GM21447 (cell line): ENCODE data around the gene RPS15A.

Experiments
- ATAC-seq: cut with Tn5 transposase; IDR thresholded peaks from one replicate; pipeline ENCODE4 v1.9.1; 2021; ENCODE audit not compliant: unreplicated experiment

The RPS15A gene

GRCh38 chr16:18789850-18790706 is at the start of gene RPS15A:
RPS15A (minus strand) TSS chr16:18790334; CDS start chr16:18789113, 1,221 bp downstream.
- ATAC-seq: peak; percentile 91

GRCh38 chr16:18839555-18839954 is 49.4 kb upstream of the RPS15A start:
- no peak for ATAC-seq

- ATAC-seq: no peak
Observed at GRCh38 chr16:18836702-18837101, 46.6 kb upstream of the RPS15A start.

GRCh38 chr16:18834864-18835263 is 44.7 kb upstream of the RPS15A start:
- no peak for ATAC-seq

DNA sequence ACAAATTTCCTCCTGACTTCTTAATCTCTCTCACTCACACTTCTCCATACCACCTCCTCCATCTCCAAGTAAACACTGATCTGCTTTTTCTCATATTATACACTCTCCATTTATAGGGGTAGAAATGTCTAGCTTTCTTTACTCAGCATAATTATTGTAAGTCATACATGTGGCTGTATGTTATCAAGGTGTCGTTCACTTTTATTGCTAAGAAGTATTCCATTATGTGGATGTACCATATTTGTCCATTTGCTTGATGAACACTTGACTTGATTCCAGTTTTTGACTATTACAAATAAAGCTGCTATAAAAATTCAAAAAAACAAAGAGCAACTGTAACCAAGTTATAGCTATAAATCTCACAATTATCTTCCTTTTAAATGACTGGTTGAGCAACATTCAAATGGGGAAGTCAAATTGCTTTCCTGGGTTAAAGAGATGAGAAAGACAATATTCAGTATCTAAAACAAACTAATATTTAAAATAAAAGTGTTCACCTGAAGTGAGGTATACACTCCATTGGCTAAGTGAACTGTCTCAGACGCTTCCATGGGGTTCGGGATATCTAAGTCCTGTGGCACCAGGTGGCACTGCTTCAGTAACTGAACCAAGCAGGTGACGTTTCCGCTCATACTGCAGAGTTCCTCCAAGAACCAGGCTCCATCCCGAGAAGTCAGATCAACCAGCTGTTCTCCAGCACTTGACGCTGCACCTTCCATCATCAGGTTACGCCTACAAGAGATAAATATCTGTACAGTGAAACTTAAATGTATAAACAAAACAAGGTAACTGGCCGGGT is 43.8 kb upstream of the RPS15A start:
- no peak for ATAC-seq

DNA sequence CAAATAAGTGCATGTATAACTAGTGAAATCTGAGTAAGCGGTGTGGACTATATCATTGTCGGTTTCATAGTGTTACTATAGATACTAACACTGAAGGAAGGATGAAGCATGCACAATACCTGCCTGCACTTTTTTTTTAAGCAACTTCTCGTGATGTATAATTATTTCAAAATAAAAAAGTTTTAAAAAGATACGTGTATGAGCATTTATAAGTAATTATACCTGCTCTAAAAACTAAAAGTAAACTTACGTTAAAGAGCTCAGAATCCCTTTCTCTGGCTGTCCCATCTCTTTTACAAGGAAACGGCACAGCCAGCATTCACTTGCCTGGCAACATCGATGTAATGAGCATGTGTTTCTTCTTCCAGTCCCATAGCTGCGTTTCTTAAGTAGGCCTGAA is 42.5 kb upstream of the RPS15A start:
- no peak for ATAC-seq

DNA sequence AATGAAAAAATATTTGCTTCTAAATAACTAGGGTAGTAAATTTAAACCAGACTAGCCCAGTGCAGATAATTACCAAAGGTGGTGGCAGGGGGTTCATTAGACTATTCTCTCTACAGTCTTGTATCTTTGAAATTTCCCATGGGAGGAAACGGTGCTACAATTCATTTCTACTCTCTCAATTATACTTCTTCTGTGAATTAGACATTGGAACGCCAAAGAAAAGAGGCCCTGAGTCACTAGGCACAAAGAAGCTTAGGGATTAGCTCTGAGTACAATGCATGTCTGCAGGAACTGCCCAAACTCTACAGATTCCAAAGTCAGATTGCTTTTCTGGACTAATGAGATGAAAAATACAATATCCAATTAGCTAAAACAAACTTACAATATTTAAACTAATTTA is 41.9 kb upstream of the RPS15A start:
- no peak for ATAC-seq

DNA sequence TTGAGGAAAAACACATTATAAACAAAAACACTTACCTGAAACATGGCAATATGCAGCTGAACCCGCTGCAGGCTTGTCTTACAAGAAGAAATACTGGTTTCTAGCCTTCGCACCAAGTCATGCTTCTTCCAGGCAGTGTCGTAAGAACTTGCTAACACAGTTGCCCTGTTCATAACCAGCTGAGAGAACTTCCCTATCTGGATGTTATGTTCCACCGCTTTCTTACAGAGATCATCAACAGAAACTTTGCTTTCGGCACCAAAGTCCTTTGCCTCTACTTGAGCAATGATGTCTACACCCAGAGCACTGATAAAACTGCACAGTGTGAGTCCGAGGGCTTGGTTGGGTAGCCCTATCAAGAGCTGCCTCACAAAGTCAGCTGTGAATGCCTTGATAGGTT is 39.1 kb upstream of the RPS15A start:
- no peak for ATAC-seq

- ATAC-seq: no peak
Observed at GRCh38 chr16:18827890-18828289, 37.8 kb upstream of the RPS15A start.

DNA sequence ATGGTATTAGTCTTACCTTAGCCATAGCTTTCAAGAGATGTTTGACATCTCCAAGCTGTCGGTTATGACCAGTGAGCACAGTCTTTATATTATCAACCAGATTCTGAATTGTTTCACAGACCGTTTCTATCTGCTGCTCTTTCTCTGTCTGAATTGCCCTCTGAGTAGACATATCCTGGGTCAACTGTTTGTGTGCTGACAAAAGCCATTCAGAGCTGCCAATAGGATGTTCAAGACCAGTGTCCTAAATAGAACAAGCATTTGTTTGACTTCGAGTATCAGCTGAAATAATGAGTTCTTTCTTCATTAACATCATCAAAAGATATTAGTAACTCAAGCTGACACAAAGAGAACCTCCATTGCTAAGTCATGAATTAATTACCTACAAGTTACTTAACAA is 26.2 kb upstream of the RPS15A start:
- no peak for ATAC-seq

- no peak for ATAC-seq
Observed at GRCh38 chr16:18811925-18812324, 21.8 kb upstream of the RPS15A start.

DNA sequence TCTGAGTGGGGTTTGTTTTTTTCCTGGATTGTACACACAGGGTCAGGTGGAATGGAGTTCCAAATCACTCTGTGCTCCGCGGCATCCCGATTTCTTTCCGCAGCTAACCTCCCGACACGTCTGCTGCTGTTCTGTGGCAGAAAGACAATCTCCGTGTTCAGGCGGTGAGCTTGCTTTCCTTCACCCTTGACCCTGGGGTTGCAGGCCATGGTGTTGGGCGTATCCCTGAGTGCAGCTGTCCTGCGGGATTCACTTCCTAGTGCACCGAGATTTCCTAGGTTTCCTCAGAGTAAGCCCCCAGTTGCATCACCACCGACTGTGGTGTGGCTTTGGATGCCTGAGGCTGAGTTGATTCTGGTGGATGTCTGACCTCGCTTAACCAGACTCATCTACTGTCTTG is 19.0 kb upstream of the RPS15A start:
- no peak for ATAC-seq

DNA sequence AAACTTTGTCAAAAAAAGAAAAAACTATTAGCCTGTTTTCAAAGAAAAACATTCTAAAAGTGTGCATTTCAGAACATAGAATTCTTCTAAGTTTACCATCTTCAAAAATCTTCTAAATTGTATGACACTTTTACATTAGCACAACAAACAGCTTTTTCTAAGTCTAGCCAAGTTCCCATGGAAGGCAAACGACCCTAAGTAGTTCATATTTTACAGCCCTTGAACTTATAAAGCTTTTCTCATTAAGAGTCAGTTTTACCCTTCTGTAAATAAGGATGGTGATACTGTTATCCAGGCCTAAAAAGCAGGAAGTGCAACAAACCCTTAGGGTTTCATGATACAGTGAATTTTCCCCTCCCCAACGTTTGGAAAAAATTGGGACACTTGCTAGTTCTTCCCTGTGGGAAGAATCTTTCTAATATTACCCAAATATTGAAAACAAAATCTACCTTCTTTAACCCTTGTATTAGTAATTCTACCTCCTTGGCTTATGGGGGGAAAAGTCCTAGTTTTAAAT is 15.2 kb upstream of the RPS15A start:
- no peak for ATAC-seq

DNA sequence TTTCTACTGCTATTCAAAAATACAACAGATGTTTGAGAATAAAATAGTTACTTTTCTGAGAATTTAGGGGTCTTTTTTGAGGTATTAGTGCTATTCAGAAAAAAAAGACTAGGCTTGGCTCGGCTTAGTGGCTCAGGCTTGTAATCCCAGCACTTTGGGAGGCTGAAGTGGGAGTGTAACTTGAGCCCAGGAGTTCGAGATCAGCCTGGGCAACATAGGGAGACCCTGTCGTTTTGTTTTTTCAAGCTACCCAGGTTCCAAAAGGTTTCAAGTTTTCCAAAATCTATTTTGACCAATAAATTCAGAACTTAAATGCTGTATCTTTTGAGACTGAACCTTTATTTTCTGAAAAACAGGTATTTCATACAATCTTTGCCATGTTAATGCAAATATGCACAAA is 14.4 kb upstream of the RPS15A start:
- ATAC-seq: no peak

- no peak for ATAC-seq
Observed at GRCh38 chr16:18803569-18804462, 13.7 kb upstream of the RPS15A start.

GRCh38 chr16:18802767-18803343 is 12.7 kb upstream of the RPS15A start:
- no peak for ATAC-seq

DNA sequence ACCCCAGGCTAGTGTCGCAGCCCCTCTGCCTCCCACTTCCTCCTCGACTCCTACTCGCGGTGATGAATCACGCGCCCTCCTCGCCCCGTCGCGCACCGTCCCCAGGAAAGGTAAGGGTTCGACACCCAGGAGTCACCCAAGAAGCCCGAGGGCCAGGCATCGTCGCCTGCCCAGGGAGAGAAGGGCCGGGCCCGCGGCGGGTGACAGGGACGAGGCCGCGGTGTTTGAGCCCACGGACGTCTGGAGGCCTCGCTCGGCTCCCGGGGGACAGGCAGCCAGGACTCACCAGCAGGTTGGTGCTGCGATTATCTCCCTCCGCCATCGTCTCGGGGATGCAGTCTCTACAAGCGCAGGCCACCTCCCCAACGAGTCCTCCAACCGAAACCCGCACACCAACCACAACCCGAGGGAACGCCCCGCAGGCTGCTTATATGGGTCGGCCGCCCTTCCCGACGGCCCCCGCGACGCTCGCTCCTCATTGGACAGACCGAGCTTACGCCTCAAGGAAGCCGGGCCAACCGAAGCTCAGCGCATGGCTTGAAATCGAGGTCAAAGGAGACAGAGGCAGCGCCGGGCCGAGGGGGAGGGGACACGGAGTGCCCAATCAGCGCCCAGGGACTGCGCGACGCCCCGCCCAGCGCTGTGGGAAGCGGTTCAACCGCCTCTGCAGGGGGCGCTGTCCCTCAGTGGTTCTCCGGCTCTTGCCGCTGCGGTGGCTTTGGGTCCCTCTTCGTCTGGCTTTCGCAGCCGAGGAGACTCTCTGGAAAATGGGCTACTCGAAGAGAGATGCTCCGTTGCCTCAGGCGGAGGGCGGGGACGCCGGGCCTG is 11.2 kb upstream of the RPS15A start, which contains the start of gene ARL6IP1:
Gene ARL6IP1, minus strand, starts transcription at position 405 of the 828 bp plus-strand sequence. Its CDS starts 83 bp downstream, at position 322.
- peak; percentile 85 for ATAC-seq

DNA sequence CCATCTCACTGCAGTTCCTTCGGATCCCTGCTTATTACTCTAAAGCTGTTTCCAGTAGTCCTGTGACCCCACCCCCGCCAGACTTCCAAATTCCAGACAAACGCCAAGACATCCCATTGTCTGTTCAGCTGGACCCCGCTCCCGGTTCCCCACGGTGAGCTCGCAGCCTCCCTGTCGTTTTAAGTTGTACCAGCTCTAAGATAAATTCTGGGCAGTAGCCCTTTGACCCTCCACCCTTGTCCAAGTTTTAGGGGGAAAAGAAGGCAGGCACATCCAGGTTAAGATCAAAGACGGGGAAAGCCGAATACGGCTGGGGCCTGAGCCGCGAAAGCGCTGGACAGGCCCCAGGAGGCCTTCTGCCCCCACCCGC is 10.6 kb upstream of the RPS15A start:
- no peak for ATAC-seq

DNA sequence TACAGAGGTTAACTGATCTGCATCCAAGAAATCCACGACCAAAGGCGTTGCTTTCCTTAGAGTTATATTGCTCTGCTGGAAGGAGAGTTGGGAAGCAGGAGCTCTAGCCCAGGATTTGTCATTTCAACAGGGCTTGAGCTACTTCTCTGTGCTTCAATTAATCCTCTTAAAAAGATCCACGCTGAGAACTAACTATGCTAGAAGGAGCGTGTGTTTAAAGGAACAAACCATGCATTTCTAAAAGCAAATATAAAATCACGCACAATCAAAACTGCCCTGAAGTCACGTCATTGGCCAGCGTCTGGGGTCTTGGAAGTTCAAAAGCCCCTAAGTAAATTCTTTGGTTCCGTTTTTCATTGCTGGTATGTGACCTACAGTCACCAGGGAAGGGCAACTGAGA is 10.2 kb upstream of the RPS15A start:
- no peak for ATAC-seq

DNA sequence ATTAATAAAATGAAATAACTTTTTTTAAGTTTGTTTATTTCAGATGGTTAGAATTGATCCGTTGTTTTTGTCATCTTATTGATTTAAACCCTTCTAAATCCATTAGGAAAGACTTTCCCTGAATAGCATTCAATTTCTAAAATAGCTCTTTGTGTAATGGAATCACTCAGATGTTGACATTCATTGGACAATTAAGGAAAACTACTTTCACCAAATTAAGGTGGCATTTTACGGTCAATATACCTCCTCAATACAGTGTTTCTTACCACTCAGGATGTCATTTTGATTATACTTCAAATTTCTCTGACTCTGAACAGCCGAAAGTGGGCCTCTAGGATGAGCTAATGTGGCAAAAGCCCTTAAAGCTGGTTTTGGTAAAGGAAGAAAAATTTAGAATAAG is 9.4 kb upstream of the RPS15A start:
- no peak for ATAC-seq
